GM19328 (cell line): ENCODE measurements around the gene UPP1.

Source experiments
- ATAC-seq: cut with Tn5 transposase; IDR thresholded peaks from one replicate; pipeline ENCODE4 v1.9.1; 2021; ENCODE audit warnings: mild to moderate bottlenecking, moderate library complexity; ENCODE audit not compliant: unreplicated experiment

Gene UPP1

DNA sequence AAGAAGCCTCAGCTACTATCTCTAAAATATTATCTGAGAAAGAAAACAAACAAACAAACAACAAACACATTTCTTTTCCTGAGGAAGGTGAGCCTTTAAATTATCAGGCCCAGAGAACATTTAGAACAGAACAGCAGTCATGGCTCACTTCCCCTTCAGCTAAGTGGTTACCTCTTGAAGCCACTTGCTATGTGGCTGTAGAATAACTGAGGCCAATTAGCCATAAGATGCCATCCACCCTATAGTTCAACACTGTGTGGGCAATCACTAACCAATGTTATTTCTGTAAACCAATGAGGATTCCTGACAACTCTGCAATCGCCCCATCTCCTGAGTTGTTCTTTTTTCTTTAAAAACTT, 3.7 kb upstream of the UPP1 start:
- no peak for ATAC-seq

DNA sequence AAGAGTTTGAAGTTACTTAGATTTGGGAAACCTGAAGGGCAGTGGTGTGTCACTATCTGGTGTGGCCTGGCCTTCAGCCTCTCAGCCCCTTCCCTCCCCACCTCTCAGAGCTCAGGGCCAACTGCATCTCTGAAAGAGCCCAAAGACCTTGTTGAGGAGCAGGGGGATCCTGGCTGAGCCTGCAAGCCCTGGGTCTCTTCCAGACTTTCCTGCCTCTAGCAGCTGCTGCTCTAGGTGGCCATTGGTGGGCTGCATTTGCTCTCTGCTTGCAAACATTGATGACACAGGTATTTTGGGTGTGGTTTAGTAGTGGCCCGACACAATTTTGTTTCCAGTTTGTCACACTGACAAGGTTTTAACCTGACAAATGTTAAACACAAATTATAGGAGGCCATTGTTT, 3.1 kb upstream of the UPP1 start:
- ATAC-seq, result no peak

DNA sequence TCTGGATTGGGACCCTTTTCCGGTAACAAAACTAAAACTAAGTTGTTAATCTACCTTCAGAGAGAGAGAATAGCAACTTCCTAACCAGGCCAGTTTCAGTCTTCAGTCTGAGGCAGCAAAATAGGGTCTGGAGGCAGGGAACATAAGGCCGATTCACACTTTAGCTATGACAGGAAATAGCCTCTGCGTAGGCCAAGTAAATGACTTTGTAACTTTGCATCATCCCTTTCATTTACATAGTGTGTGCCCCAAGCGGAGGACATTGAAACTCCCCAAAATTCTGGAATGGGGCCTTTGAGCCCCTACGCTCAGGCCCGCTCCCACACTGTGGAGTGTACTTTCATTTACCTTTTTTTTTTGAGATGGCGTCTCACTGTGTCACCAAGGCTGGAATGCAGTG, 1.7 kb upstream of the UPP1 start:
- no peak for ATAC-seq

DNA sequence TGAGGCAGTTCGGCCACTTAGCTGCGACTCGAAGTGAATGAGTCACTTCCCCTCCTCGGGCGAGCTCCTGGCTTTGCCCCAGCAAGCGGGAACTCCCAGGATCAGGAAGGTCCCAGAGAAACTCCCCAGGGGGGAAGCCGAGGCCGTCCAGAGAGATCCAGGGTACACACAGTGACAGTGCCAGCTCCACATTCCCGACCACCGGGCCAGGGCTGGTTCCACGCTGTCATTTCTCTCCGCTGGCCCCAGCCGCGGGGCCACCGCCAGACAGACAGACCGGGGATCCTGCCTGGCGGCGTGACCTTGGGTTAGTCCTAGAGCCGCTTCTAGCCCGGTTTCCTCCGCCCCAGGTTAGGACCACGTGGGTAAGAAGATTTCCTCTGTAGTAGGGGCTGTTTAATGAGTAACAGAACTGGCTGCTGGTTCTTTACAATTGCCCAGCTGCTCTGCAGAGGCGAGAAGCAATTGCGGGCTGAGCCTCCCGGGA, 463 bp upstream of the UPP1 start:
- ATAC-seq, result peak; percentile 47

DNA sequence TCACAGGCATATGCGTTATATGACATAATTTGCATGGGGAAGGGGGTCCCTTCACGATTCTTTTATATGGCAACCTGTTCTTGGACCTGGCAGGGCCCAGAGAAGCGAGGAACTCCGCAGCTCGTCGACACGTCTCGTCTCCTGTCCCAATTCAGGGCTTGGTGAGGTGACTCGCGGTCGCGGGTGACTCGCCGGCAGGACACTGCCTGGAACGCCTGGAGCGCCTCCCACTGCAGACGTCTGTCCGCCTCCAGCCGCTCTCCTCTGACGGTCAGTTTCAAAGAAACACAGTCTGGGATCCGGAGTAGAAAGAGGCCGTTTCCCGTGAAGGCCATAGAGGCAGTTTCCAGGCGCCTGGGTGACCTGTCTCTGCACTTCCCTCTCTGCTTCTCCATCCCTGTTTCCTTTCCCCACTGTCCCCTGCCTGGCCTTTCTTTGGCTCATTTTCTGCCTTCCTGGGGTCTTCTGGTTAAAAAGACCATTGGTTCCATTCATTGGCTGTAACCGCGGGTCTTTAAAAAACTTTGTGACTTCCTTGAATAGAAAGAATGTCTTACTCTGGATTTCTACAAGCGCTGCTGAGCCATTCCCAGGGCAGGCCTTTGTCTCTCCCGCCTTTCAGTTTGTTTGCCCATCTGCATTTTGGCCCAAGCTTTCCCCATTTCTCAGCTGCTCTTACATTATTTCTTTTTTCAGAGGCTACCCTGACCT, 1.2 kb downstream of the UPP1 start:
- no peak for ATAC-seq

DNA sequence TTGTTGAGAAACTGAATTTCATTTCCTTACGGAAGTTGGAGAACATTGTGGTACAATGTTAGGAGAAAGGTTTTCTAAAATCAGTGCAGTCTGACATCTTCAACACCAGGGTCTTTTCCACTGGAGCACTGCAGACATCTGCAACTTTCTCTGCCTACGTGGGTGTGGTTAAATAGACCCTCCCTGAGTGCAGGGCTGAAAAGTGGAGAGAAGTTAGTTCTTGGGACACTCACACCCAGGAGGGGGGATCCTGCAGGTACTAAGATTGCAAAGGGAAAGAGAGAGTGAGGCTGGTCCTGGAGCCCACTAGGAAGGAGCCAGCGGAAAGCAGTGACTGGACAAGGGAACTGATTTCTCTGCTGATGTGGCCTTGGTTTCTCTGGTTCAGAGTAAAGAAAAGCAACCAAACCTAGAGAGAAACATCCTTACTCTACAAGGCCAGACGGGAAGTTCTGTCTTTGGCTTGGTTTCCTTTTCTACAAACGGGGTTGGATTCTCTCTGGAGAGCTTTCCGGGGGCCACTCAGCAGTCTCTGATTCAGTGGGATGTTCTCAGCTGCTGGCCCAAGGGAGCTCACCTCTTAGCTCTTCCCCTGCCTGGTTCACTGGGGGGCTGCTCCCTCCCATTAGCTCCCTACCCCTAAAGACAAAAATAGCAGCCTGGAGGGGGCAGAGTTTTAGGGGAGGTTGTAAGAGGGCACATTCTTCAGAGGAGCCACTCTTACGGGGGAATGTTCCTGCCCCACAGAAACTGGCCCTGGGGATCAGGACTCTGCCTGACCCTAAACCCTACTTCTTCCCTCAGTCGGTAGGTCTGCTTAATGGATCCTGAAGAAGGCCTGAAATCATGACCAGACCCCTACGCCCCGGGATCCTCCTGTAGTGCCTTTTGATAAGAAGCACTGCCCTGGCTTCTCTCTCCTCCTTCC, 2.7 kb downstream of the UPP1 start:
- no peak for ATAC-seq

DNA sequence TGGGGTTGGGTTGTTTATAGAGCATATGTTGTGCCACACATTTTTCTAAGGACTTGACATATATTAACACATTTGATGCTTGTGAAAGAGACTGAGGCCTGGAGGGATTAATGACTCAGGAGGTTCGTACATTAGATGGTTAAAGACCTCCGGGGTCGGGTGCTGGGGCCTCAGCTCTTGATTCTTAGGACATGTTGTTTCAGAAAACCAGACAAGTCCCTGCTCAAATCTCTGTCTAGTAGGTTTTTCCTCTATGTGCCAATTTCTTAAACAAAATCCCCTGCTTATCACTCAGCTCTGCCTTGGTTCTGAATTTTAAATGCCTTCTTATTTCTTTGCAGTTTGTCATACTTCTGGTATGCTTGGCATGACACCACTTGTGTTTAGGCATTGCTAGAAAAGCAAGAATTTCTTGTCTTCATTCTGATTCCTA, 5.8 kb downstream of the UPP1 start:
- ATAC-seq, result no peak

DNA sequence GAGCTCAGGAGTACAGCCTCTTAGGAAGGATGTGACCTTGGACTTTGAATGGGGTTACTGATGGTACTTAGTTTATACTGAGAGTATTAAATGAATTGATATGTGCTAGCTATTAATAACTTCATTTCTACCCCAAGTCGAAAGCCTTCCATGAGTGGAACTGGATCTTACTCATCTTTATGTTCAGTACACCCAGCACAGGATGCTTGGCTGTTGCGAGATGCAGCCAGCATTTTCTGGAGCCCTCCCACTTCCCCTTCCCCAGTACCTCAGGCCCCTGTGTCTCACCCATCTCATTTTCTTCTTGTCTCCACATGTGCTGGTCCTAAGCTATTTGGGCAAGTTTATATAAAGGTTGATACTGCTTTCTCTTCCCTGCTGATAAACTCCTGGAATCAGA, 7.2 kb downstream of the UPP1 start:
- ATAC-seq, result no peak

DNA sequence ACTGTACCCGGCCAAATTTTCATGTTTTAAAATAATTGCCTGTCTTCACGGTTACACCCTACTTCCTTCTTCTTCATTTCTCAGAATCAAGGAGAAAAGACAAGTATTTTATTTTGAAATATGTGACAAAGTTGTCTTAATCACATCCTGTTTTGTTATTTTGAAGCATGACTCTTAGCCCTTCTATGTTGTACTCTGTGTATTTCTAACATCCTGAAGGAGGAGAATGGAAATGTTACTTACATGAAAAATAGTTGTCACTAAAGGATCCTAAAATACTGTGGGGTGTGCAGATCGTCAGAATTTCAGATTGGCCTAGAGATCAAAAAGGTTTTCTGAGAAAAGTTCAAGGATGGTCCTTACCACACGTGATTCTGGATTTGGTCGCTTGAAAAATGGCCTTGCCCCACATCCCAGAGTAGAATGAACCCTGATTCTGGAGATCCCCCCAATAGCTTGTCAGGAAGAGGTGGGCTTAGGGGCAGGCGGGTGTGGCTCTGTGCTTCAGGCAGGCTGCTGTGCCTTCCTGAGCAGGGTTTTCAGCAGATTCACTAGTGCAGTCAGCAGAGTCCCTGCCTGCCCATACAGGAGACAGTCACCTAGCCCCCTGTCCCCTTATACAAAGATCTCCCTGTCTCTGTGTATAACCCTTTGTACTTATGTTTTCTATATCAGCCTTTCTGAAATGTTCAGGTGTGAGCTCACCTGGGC, 8.6 kb downstream of the UPP1 start:
- no peak for ATAC-seq

DNA sequence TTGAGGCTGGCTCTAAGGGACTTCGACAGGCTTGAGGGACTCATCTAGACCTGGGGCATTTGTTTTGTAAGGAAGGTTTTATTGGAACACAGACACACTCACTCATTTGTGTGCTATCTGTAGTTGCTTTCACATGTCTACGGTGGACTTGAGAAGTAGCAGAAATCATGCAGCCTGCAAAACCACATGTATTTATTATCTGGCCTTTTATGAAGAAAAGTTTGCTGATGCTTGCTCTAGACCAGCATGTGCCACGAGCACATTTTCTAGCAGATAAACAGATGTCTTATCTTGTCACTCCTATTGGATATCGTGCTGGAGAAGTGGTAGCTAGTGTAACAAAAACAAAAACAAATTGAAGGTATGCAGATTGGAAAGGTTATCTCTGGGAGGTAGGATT, 9.8 kb downstream of the UPP1 start:
- no peak for ATAC-seq

DNA sequence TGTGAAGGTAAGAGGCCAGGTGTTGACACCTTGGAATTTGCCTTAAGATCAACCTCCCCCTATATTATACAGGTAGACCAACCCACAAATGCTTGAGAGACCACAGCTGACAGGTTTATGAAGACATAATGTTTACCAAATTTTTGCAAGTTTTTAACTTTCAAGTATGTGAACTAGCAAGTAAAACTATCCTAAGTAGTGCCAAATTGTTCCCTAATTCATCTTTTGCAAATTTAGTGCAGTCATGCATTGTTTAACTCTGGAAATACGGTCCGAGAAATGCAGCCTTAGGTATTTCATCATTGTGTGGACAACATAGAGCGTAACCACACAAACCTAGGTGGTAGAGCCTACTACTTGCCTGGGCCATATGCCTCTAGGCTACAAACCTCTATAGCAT, 10.7 kb downstream of the UPP1 start:
- no peak for ATAC-seq

DNA sequence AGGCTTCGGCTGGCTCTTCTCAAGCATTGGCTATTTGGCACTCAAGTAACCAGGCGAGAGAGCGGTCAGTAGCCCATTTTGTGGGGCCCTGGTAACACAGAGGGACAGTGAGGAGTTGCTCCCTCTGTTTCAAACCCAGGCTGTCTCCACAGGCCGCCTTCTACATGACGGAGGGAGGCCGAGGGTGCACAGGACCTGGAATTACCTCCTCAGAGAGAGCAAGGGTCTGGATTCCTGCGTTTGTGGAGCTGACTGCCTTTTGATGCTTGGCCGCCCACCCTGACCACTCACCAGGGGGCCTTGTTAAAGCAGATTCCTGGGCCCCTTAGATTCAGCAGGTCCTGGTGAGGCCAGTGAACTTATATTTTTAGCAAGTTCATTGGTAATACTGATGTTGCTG, 12.3 kb downstream of the UPP1 start:
- no peak for ATAC-seq

DNA sequence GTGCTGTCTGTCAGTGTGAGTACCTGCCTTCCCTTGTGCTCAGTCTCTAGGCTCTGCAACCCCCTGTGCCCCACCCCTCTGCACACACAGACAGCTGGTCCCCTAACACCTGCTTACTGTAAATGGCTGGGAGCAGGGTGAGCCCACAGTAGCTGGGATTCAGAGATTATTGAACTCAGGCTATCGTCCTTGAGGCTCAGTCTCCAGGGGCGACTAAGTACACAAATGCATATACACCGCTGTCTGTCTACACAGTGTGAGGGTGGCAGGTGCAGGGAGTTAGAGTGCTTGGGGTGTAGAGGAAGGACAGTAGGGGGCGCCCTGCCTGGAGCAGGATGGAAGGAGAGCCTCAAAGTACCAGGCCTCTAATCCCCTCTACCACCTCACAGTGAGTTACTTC, 12.9 kb downstream of the UPP1 start:
- no peak for ATAC-seq

DNA sequence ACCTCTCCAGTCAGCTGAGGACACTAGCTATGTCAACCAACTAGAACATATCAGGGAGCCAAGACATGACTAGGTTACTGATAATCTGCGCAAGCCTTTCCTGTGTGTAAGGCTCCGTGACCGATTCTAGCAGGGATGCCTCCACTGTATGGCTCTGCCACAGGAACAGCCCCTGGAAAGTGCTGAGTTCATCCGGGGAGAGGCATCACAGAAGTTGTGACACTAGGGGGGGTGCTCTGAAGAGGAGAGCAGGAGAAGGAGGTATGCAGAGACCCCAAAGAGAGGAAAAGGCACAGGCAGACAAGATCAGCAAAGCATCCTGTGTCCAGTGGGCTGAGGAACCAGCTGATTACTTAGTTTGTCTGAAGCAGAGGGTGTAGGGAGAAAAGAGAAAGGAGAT, 13.5 kb downstream of the UPP1 start:
- ATAC-seq, result no peak

DNA sequence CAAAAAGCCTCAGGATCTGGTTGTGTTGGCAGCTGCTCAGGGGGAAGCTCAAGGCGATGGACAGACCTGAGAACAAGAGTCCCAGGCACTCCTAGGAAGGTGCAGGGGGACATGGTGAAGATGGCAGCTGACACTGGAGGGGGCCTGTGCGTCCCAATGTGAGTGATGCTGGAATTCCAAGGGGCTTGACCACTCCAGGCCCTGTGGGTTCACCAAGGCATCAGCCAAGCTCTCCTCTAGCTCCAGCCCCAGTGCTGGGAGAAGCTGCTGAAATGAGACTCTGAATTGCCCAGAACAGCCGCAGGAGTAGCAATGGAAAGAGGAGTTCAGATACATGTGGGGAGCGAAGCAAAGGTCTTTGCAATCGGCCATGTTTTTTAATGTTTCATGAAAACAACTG, 16.0 kb downstream of the UPP1 start:
- ATAC-seq, result no peak

DNA sequence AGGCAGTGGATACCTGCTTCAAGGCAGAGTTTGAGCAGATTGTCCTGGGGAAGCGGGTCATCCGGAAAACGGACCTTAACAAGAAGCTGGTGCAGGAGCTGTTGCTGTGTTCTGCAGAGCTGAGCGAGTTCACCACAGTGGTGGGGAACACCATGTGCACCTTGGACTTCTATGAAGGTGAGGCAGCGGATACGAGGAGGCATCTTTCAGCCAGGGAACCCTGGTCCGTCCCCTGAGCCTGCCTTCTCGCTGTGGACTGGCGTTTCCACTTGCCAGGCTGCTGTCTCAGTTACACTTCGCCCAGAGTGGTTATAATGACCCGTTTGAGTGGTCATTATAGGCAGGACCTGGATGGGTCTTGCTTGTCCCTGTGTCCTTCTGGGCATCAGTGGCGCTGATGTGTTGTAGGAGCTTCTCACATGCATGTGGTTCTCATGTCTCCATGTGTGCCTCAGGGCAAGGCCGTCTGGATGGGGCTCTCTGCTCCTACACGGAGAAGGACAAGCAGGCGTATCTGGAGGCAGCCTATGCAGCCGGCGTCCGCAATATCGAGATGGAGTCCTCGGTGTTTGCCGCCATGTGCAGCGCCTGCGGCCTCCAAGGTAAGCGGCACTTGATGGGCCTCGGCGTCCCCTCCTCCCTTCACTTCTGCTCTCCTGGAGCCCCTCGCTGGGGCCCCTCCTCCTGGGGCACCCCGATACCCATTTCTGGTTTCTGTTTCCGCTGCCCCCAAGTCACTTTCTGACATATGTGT, 18.0 kb downstream of the UPP1 start:
- ATAC-seq, result no peak

DNA sequence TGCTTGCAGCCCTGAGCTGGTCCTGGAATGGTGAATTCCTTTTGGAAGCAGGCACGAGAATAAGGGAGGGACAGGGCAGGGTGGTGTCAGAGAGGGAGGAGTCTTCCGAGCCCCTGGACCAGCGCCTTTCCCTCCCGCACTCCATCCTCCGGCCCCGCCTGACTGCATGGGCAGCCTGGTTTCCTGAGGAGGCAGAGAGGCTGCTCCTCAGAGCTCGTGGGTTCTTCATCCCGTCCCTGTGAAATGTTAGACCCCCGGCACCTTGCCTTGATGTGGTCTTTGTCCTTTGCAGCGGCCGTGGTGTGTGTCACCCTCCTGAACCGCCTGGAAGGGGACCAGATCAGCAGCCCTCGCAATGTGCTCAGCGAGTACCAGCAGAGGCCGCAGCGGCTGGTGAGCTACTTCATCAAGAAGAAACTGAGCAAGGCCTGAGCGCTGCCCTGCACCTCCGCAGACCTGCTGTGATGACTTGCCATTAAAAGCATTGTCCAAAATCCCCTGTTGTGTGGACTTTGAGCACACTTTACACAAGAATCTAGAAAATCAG, 18.9 kb downstream of the UPP1 start:
- no peak for ATAC-seq

DNA sequence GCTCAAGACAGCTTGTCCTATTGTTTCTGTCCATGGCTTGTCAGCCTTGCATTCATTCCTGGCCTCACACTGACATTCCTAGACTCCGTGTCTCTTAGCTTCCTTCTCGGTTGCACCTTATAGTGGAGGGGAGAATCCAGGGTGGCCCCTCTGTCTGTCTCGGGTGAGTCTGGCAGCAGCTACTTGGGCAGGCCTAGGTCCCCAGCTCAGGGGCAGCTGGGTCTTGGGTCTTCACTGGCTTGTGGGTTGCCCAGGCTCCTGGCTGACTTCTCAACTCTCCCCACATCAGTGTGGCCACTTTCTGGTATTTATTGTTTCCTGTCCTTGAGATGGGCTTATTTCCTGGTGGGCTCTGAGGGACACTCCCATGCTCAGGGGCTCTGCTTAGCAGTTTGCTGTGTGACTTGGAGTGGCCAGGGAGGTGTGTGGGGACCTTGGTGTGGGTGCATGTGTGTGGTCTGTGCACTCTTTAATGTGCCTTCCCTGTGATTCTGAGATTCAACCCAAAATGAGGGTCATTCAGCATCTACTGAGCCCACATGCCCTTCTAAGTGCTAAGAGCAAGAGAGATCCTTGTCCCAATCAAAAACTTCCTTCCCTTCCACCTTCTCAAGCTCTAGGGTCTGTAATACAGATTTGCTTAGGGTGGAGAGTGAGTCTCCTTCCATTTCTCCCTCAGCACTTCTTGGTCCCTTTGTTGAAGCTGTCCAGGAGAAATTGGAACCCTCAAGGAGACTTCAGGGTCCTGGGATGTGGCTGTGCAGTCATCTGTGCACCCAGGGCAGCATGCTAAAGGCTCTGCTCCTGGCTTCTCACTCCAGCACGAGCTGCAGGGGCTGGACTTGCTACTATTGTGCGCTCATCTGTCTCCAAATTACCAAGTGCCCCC, 20.1 kb downstream of the UPP1 start:
- no peak for ATAC-seq

DNA sequence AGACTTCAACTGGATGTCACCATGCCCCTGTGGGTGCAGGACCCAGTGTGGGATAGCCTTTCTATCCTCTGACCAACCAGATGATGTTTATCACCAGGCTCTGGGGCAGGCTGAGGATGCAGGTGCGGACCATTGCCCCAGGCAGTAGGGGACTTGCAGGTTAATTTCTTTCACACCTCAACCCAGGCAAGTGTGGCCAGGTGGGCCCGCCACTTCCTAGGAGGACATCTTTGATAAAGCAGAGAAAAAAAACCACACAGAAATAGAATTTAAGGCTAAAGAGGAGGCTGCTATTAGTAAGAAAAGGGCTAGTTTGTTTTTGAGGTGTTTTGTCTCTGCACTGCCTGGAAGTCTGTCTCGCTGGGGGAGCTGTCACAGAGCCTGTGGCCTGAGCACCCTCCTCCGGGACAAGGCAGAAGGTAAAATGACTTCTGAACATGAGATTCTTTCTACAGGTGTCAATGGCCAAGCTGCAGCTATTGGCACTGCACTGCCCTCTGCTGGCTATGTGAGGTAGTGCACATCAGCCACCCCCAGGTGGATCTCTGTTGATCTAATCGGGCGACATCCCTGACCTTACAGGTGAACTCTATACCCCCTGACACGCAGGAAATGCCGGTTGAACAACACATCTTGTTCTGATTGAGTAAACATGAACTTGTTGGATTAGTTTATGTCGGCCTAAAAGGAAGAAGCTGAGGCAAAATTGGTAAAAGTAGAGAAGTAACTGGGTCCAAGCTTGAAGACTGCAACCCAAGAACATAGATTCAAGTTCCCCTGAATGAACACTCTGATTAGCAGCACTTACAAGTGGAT, 21.0 kb downstream of the UPP1 start:
- ATAC-seq, result peak; percentile 89
